Cardiac muscle cell (in vitro differentiated cells and primary cell): ENCODE measurements around the gene GAS2L2. TPM values are rescaled to one million over a fixed set of nuclear protein-coding genes. Genes with fewer than 3 reads are reported as not detected.

Source experiments
- DNase-seq, 2 donors: peaks; one replicate each; pipeline versions ENCODE4 v3.0.0 to v3.0.0-alpha.2; 2010 to 2017; ENCODE audit warnings: low read depth in 1 of 2, low spot score in 1 of 2
- H3K27ac ChIP-seq: fragments of 200-600 bp; sonication (generic); 2 replicates; pipeline ENCODE4 v1.5.1; 2016
- H3K27me3 ChIP-seq: fragments of 200-600 bp; sonication (generic); 2 replicates; pipeline ENCODE4 v1.6.0; 2016; ENCODE audit warnings: control low read depth
- H3K36me3 ChIP-seq: fragments of 200-600 bp; sonication (generic); 2 replicates; pipeline ENCODE4 v1.5.1; 2016; ENCODE audit warnings: control low read depth
- H3K4me1 ChIP-seq: fragments of 200-600 bp; sonication (generic); 2 replicates; pipeline ENCODE4 v1.8.1; 2017; ENCODE audit warnings: low read depth, mild to moderate bottlenecking, mixed run types
- H3K4me3 ChIP-seq: fragments of 200-600 bp; sonication (generic); 2 replicates; pipeline ENCODE4 v1.5.1; 2016; ENCODE audit warnings: mild to moderate bottlenecking
- H3K9me3 ChIP-seq: fragments of 200-600 bp; sonication (generic); 2 replicates; pipeline ENCODE4 v1.5.1; 2017; ENCODE audit warnings: low read depth, mild to moderate bottlenecking, control low read depth
- CTCF ChIP-seq: IDR thresholded peaks from 2 replicates; pipeline ENCODE4 v1.5.1; 2012; ENCODE audit warnings: low read depth, mild to moderate bottlenecking, low read length
- polyA plus RNA-seq: library from polyadenylated mRNA; unstranded; fragments of >200 nt; fragmentation: Nextera tagmentation; extraction: Ambion mirVana; gene quantifications from 2 replicates; pipeline ENCODE4 v1.2.1, GENCODE V29; 2016
- total RNA-seq: library from RNA; depleted of rRNA; stranded (reverse); fragments of >200 nt; gene quantifications from 2 replicates; pipeline ENCODE4 v1.2.3, GENCODE V29; 2016

Gene GAS2L2
- total RNA-seq, result 0.18 TPM in 1 of 2 replicates, not detected in the other
- 0.11 TPM in 1 of 2 replicates, not detected in the other for polyA plus RNA-seq

GRCh38 chr17:35752945-35753764 lies at the start of gene GAS2L2:
TSS of gene GAS2L2 (minus strand) at chr17:35753239. CDS start at chr17:35752850, 389 bp downstream.
- Histone ChIP-seq H3K36me3 (no peaks in the 10 kb centered on the region), H3K27me3 (no peaks in the 10 kb centered on the region), H3K27ac (no peak within 1 kb of the TSS), H3K9me3 (no peaks in the 10 kb centered on the region), H3K4me1 (no peaks in the 10 kb centered on the region), H3K4me3 (no peak within 1 kb of the TSS)
- no peak for TF ChIP-seq CTCF
- peak; percentile 14 to 34 for DNase-seq

GRCh38 chr17:35801583-35802224 lies 48.7 kb upstream of the GAS2L2 start:
- peak; percentile 69 to 93 for DNase-seq
- peaks cover 38% of the 10 kb centered on the region for H3K27me3 ChIP-seq
- peaks cover 7% of the 10 kb centered on the region for H3K4me1 ChIP-seq
- no peak overlapping the region for H3K4me3 ChIP-seq
- no peaks in the 10 kb centered on the region for H3K36me3 ChIP-seq
- no peak overlapping the region for H3K27ac ChIP-seq
- no peaks in the 10 kb centered on the region for H3K9me3 ChIP-seq
- no peak for TF ChIP-seq CTCF

- Histone ChIP-seq H3K27ac (no peak overlapping the region), H3K4me3 (no peak overlapping the region), H3K4me1 (peaks cover 7% of the 10 kb centered on the region), H3K9me3 (no peaks in the 10 kb centered on the region), H3K36me3 (no peaks in the 10 kb centered on the region), H3K27me3 (peaks cover 56% of the 10 kb centered on the region)
- DNase-seq, result peak in 1 of 2 donors; percentile 80
- no peak for TF ChIP-seq CTCF
Measured at GRCh38 chr17:35799942-35800341, 46.9 kb upstream of the GAS2L2 start.

GRCh38 chr17:35797918-35798317 lies 44.9 kb upstream of the GAS2L2 start:
- no peak for DNase-seq
- Histone ChIP-seq H3K4me1 (peaks cover 7% of the 10 kb centered on the region), H3K36me3 (no peaks in the 10 kb centered on the region), H3K9me3 (no peaks in the 10 kb centered on the region), H3K27me3 (peaks cover 76% of the 10 kb centered on the region), H3K4me3 (no peak overlapping the region), H3K27ac (no peak overlapping the region)
- TF ChIP-seq CTCF, result no peak

- no peaks in the 10 kb centered on the region for H3K9me3 ChIP-seq
- no peak for TF ChIP-seq CTCF
- H3K4me1 ChIP-seq, result peaks cover 7% of the 10 kb centered on the region
- H3K27ac ChIP-seq, result no peak overlapping the region
- DNase-seq, result no peak
- peaks cover 82% of the 10 kb centered on the region for H3K27me3 ChIP-seq
- no peak overlapping the region for H3K4me3 ChIP-seq
- no peaks in the 10 kb centered on the region for H3K36me3 ChIP-seq
Measured at GRCh38 chr17:35797370-35797769, 44.3 kb upstream of the GAS2L2 start.
